DMS114 treated with DMSO at 0.1 percent for 48 hours (cell line): ENCODE data around the gene RPL10.

Experiments
- DNase-seq: peaks from one replicate; lab custom pipeline; 2025; ENCODE audit not compliant: unreplicated experiment; lab: John Stamatoyannopoulos, UW

The RPL10 gene

DNA sequence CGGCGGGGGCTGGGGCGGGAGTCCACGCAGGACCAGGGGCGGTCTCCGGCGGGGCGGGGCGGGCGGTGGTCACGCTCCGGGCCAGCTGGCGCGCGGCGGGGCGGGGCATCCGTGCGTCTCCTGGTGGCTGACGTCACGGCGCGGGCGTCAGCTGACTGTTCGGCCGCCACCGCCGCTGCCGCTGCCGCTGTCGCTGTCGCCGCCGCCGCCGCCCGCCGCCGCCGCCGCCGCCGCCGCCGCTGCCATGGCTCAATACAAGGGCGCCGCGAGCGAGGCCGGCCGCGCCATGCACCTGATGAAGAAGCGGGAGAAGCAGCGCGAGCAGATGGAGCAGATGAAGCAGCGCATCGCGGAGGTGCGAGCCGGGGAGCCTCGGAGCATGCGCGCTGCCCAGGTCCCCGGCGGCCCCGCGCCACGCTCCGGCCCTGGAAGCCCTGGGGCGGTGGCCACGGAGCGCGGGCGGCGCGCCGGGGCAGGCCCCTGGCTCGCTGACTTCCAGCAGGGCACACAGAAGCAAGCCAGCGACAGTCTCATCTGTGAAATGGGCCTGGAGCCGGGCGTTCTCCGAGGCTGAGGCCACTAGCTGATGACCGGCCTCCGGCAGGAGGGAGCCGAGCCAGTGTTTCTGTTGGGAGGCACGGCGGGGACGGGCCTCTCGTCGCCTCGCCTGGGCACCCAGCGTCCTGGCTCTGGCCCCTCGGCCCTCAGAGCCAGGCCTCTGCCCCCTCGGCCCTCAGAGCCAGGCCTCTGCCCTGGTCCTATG is 46.0 kb downstream of the RPL10 start, which contains the start of gene FAM50A:
TSS of gene FAM50A (plus strand) at position 150 of the 763 bp plus-strand sequence. CDS start at position 245, 95 bp downstream.
- DNase-seq: no peak

DNA sequence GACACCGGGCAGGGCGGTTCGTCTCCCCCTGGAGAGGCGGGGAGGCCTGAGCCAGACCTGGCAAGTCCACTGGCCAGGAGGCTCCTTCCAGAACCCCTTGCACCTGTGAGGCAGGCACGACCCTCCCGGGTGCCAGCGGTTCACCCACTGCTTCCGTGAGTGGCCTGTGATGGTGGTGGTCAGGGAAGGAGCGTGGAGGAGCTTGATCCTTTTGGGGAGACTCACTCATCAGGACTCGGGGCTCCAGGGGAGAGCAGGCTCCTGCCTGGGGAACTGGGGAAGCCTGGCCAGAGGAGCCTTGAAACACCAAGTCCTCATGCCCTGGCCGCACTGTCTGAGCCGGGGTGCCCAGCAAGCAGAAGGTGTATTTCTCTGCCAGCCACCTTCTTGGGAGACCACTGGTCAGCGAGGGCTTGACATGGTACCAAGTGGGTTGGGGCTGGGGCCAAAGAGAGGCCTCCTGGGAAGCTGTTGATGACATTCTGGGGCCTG is 46.6 kb downstream of the RPL10 start:
- no peak for DNase-seq

DNA sequence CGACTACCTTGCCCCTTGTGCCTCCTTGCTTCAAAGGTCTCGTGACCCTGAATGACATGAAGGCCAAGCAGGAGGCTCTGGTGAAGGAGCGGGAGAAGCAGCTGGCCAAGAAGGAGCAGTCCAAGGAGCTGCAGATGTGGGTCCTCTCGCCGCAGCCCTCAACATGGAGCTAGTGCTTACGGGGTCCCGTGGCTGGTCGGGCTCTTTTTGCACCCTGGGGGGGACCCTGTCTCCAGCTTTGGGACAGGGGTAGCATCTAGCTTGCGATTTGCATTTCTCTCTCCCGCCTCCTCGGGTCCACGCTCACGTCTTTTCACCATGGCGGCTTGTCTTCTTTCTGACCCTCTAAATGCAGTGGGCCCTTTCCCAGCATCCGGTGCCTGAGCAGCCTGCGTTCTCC is 47.6 kb downstream of the RPL10 start:
- no peak for DNase-seq

DNA sequence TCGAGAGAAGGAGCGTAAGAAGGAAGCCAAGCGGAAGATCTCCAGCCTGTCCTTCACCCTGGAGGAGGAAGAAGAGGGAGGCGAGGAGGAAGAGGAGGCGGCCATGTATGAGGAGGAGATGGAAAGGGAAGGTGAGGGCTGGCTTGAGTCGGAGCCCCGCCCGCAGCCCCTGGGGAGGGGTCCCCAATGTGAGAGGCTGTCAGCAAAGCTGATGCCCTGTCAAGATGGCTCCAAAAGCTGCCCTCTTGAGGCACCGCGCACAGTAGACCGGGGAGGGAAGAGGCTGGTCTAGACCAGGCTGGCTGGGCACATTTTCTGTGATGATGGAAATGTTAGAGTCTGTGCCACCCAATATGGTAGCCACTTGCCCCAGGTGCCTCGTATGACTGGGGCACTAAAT is 48.3 kb downstream of the RPL10 start:
- DNase-seq: no peak

DNA sequence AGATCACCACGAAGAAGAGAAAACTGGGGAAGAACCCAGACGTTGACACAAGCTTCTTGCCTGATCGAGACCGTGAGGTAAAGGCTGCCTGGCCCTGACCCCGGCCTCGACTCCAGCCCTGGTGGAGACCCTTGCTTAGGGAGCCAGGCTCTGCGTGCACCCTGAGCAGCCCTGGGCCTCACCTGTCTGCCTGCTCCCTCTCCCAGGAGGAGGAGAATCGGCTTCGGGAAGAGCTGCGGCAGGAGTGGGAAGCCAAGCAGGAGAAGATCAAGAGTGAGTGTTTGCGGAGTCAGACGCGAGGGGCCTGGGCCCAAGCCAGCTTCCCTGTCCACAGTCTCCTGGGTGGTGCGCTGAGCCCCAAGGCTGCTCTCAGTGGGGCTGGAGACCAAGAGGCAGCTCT is 50.3 kb downstream of the RPL10 start:
- DNase-seq: no peak

DNA sequence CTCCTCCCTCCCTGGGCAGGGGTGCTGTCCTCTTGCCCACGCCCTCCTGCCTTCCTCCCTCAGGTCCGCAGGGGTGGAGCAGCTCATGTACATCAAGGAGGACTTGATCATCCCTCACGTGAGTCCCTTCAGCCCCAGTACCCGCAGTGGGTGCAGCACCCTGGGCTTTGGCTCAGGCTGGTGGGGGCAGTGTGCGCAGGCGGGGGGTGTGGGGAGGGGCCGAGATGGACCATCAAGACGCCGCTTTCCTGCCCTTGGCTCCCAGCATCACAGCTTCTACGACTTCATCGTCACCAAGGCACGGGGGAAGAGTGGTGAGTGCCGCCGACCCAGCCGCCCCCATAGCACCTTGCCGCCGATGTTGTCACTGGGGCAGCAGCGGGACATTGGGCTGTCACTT is 51.4 kb downstream of the RPL10 start:
- no peak for DNase-seq

DNA sequence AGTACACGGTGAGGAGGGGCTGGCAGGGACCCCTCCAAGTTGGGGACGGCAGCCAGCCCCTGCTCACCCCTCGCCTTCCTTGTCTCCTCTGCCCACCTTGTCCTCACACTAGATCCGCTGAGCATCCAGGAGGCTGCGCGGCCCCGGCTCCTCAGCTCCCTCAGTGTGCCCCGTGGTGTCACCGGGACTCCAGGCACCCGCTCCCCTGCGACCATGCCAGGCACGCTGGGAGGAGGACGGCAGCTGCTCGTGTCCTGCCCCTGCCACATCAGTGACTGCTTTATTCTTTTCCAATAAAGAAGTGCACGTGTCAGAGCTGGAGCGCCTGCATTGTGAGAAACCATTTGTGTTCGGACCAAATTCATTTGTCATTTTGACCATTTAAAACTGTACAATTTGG is 52.1 kb downstream of the RPL10 start:
- DNase-seq: no peak
